Peyer's patch (tissue), 4 donors: ENCODE measurements around the gene WDR5.

Experiments used
- CTCF ChIP-seq, 6 experiments: fragments of 450-650 bp in 4 of 6; fragments of 200-600 bp in 2 of 6; sonication (generic) in 1 of 6; IDR thresholded peaks; one replicate each; pipeline ENCODE4 v1.5.1; 2017 to 2019; ENCODE audit warnings: antibody characterized with exemption in 6 of 6, mild to moderate bottlenecking in 3 of 6, moderate library complexity in 1 of 6
- POLR2A ChIP-seq, 2 donors: fragments of 450-650 bp; IDR thresholded peaks; one replicate each; pipeline ENCODE4 v1.5.1; 2017; ENCODE audit warnings: antibody characterized with exemption in 2 of 2, mild to moderate bottlenecking in 2 of 2, moderate library complexity in 2 of 2

DNA sequence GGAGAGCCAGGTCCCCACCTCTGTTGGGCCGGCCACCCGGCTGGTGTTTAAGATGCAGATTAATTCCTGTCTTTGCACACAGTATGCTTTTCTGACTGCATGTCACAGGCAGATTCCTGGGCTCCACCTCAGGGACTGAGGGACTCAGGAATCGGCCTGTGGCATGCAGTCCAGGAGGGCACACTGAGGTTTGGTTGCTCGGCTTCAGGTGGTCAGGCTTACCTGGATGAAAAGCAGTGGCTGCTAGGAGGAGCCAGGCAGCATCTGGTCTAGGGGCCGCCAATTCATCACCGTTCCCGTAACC is 1.1 kb downstream of the WDR5 start:
- TF ChIP-seq CTCF (IDR thresholded peaks at IDR 0.05) (no peak), POLR2A (IDR thresholded peaks at IDR 0.05) (no peak)
